PC-9 (cell line): Measurements from ENCODE around the gene HNRNPM.

Experiments used
- EZH2 ChIP-seq: fragments of 200-600 bp; sonication (generic); IDR thresholded peaks from 2 replicates; pipeline ENCODE4 v1.8.0; 2017; ENCODE audit warnings: antibody characterized with exemption, low read depth
- TF ChIP-seq, protein P1 (sequence below): fragments of 200-600 bp; sonication (generic); conservative IDR thresholded peaks from 2 replicates; pipeline ENCODE4 v1.6.1; 2017; ENCODE audit warnings: mixed run types, antibody characterized with exemption, mild to moderate bottlenecking, moderate library complexity

GRCh38 chr19:8483165-8483564, 38.4 kb downstream of the HNRNPM start:
- TF ChIP-seq, protein P1, sequence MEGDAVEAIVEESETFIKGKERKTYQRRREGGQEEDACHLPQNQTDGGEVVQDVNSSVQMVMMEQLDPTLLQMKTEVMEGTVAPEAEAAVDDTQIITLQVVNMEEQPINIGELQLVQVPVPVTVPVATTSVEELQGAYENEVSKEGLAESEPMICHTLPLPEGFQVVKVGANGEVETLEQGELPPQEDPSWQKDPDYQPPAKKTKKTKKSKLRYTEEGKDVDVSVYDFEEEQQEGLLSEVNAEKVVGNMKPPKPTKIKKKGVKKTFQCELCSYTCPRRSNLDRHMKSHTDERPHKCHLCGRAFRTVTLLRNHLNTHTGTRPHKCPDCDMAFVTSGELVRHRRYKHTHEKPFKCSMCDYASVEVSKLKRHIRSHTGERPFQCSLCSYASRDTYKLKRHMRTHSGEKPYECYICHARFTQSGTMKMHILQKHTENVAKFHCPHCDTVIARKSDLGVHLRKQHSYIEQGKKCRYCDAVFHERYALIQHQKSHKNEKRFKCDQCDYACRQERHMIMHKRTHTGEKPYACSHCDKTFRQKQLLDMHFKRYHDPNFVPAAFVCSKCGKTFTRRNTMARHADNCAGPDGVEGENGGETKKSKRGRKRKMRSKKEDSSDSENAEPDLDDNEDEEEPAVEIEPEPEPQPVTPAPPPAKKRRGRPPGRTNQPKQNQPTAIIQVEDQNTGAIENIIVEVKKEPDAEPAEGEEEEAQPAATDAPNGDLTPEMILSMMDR = no peak
- TF ChIP-seq EZH2 = no peak
